Tibial nerve (tissue), 4 donors: Measurements from ENCODE around the gene PTGES2. TPM values are rescaled to one million over a fixed set of nuclear protein-coding genes. Genes with fewer than 3 reads are reported as not detected.

Experiments used
- DNase-seq, 2 donors: peaks; one replicate each; pipeline ENCODE4 v3.0.0-alpha.2; 2019; ENCODE audit warnings: low spot score in 2 of 2
- H3K27ac ChIP-seq, 4 donors: fragments of 200-600 bp; sonication (generic) in 3 of 4; one replicate each; pipeline ENCODE4 v1.5.1; 2017 to 2019; ENCODE audit warnings: mild to moderate bottlenecking in 1 of 4
- H3K27me3 ChIP-seq, 2 donors: fragments of 200-600 bp; sonication (generic) in 1 of 2; one replicate each; pipeline versions ENCODE4 v1.5.1 to v1.6.0; 2017 to 2019
- H3K36me3 ChIP-seq, 3 donors: fragments of 200-600 bp; sonication (generic); one replicate each; pipeline ENCODE4 v1.5.1; 2018 to 2019
- H3K4me1 ChIP-seq, 4 donors: fragments of 200-600 bp; sonication (generic) in 3 of 4; one replicate each; pipeline ENCODE4 v1.5.1; 2017 to 2019
- H3K4me3 ChIP-seq, 4 donors: fragments of 200-600 bp; sonication (generic) in 3 of 4; one replicate each; pipeline ENCODE4 v1.5.1; 2017 to 2019; ENCODE audit warnings: mild to moderate bottlenecking in 1 of 4, moderate library complexity in 1 of 4
- H3K9me3 ChIP-seq, 4 donors: fragments of 200-600 bp; sonication (generic) in 3 of 4; one replicate each; pipeline ENCODE4 v1.5.1; 2017 to 2019
- CTCF ChIP-seq, 5 experiments: fragments of 200-600 bp in 3 of 5; fragments of 450-650 bp in 2 of 5; sonication (generic) in 3 of 5; IDR thresholded peaks; one replicate each; pipeline ENCODE4 v1.5.1; 2016 to 2019; ENCODE audit warnings: antibody characterized with exemption in 5 of 5, mild to moderate bottlenecking in 3 of 5, moderate library complexity in 2 of 5
- EP300 ChIP-seq, 2 donors: sonication (generic); formaldehyde crosslinking; IDR thresholded peaks; one replicate each; pipeline ENCODE4 v1.6.1; 2017; ENCODE audit warnings: antibody characterized with exemption in 2 of 2, mild to moderate bottlenecking in 1 of 2
- POLR2A ChIP-seq, 2 donors: fragments of 450-650 bp; IDR thresholded peaks; one replicate each; pipeline ENCODE4 v1.6.1; 2017; ENCODE audit warnings: antibody characterized with exemption in 2 of 2, mild to moderate bottlenecking in 2 of 2, moderate library complexity in 2 of 2
- WGBS, 2 donors: methylation state at CpG; one replicate each; pipeline ENCODE4 v1.1.5; 2018; 5-methylcytosine and 5-hydroxymethylcytosine counted together
- total RNA-seq, 4 donors: library from RNA; depleted of rRNA; stranded (reverse); fragments of >200 nt; gene quantifications; one replicate each; pipeline ENCODE4 v1.1.0, GENCODE V29; 2016

Gene PTGES2
- total RNA-seq, 4 donors from 2014 or later, result 68.9 to 180 (median 74.7) TPM

GRCh38 chr9:128142596-128142995 lies 15.1 kb upstream of the PTGES2 start:
- Histone ChIP-seq H3K4me1 (no peaks in the 10 kb centered on the region), H3K4me3 (no peak overlapping the region), H3K36me3 (no peaks in the 10 kb centered on the region), H3K27ac (no peak overlapping the region), H3K9me3 (no peaks in the 10 kb centered on the region), H3K27me3 (no peaks in the 10 kb centered on the region)
- TF ChIP-seq CTCF (IDR thresholded peaks at IDR 0.05) (no peak), EP300 (IDR thresholded peaks at IDR 0.05) (no peak), POLR2A (IDR thresholded peaks at IDR 0.05) (no peak)
- 77 to 82% methylated on average over 2 of the region's 2 CpGs for WGBS, 2 donors
- DNase-seq, result no peak

GRCh38 chr9:128142061-128142460 lies 14.5 kb upstream of the PTGES2 start:
- no peak for TF ChIP-seq CTCF (IDR thresholded peaks at IDR 0.05)
- TF ChIP-seq EP300 (IDR thresholded peaks at IDR 0.05), result no peak
- TF ChIP-seq POLR2A (IDR thresholded peaks at IDR 0.05), result no peak
- Histone ChIP-seq H3K36me3 (no peaks in the 10 kb centered on the region), H3K4me3 (no peak overlapping the region), H3K27ac (no peak overlapping the region), H3K27me3 (no peaks in the 10 kb centered on the region), H3K9me3 (no peaks in the 10 kb centered on the region), H3K4me1 (no peaks in the 10 kb centered on the region)
- no peak for DNase-seq
- 54 to 66% methylated on average over 4 of the region's 4 CpGs for WGBS, 2 donors

- H3K4me3 ChIP-seq, result no peak overlapping the region
- DNase-seq, result no peak
- no peaks in the 10 kb centered on the region for H3K36me3 ChIP-seq
- no peak for TF ChIP-seq POLR2A (IDR thresholded peaks at IDR 0.05)
- TF ChIP-seq EP300 (IDR thresholded peaks at IDR 0.05), result no peak
- TF ChIP-seq CTCF (IDR thresholded peaks at IDR 0.05), result no peak
- WGBS, 2 donors, result 98 to 100% methylated on average over 3 of the region's 3 CpGs
- H3K4me1 ChIP-seq, result no peaks in the 10 kb centered on the region
- H3K9me3 ChIP-seq, result no peaks in the 10 kb centered on the region
- no peak overlapping the region for H3K27ac ChIP-seq
- no peaks in the 10 kb centered on the region for H3K27me3 ChIP-seq
Observed at GRCh38 chr9:128141604-128142003, 14.1 kb upstream of the PTGES2 start.

- no peak for DNase-seq
- H3K36me3 ChIP-seq, result no peaks in the 10 kb centered on the region
- no peaks in the 10 kb centered on the region for H3K9me3 ChIP-seq
- TF ChIP-seq POLR2A (IDR thresholded peaks at IDR 0.05) (no peak), EP300 (IDR thresholded peaks at IDR 0.05) (no peak), CTCF (IDR thresholded peaks at IDR 0.05) (no peak)
- H3K4me3 ChIP-seq, result no peak overlapping the region
- H3K4me1 ChIP-seq, result no peaks in the 10 kb centered on the region
- H3K27me3 ChIP-seq, result no peaks in the 10 kb centered on the region
- no peak overlapping the region for H3K27ac ChIP-seq
- 76 to 94% methylated on average over 2 to 3 of the region's 16 CpGs for WGBS, 2 donors
Observed at GRCh38 chr9:128139621-128140020, 12.1 kb upstream of the PTGES2 start.

GRCh38 chr9:128138001-128138400 lies 10.5 kb upstream of the PTGES2 start:
- no peak overlapping the region for H3K4me3 ChIP-seq
- H3K27me3 ChIP-seq, result no peaks in the 10 kb centered on the region
- no peaks in the 10 kb centered on the region for H3K36me3 ChIP-seq
- no peak for DNase-seq
- TF ChIP-seq EP300 (IDR thresholded peaks at IDR 0.05), result no peak
- TF ChIP-seq CTCF (IDR thresholded peaks at IDR 0.05), result no peak
- no peak for TF ChIP-seq POLR2A (IDR thresholded peaks at IDR 0.05)
- no peaks in the 10 kb centered on the region for H3K4me1 ChIP-seq
- 74 to 78% methylated on average over 3 of the region's 3 CpGs for WGBS, 2 donors
- no peak overlapping the region for H3K27ac ChIP-seq
- H3K9me3 ChIP-seq, result peaks cover 0 to 7% (median 0%) of the 10 kb centered on the region in 4 donors
